Erythroblast (primary cell): ENCODE data around the gene KLRC3.
"Not testable (repeated sequence)": the region's sequence is repeated elsewhere in the genome, so short reads cannot be mapped to it uniquely, and the experiment has no call there.

Experiments
- DNase-seq, 2 experiments: peaks; one replicate each; lab custom pipeline; 2025; lab: John Stamatoyannopoulos, UW
- GATA1 ChIP-seq: IDR thresholded peaks from 2 replicates; pipeline ENCODE4 v1.6.1; 2011; ENCODE audit warnings: low read depth, mild to moderate bottlenecking, control low read depth, low read length, moderate library complexity
- POLR2A ChIP-seq: IDR thresholded peaks from 2 replicates; pipeline ENCODE4 v1.6.1; 2011; ENCODE audit warnings: mild to moderate bottlenecking, low read length

Gene KLRC3

DNA sequence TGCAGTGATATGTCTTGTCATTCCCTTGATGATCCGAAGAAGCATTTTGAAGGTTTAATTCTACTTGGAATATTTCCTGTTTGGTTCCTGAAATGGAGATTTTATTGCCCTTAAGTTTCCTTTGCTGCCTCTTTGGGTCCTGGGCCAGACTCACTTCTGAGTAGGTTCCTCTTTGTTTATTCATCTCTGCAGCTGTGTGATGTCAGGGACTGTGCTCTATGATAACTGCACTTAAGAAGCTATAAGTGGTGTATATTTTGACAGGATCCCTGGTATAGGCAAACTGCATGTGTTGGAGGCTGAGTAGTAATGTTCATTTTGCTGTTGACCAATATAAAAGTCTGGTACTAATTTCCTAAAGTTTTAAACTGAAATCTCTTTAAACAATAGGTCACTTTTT lies 11.0 kb downstream of the KLRC3 start, which contains the start of gene KLRC4:
TSS of gene KLRC4 (minus strand) at position 366 of the 400 bp plus-strand sequence. CDS start at position 184, 182 bp downstream.
- DNase-seq = no peak
- TF ChIP-seq POLR2A (no peak), GATA1 (no peak)

DNA sequence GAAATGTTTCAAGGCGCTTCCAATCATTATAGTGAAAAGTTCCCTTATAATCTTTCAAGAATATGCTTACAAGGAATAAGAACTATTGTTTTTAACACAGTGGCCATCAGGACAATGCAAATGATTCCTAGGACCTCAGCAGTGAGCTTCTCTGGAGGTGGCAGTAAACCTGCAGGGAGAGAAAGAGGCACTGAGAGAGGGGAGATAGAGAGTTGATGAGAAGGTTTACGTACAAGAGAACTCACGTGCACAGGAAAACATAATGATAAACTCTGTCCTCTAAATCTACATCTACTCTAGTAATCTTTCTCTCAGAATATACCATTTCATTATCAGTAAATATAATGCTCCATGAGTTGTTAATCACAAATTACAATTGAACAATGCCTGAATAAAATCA lies 11.6 kb downstream of the KLRC3 start:
- no peak for DNase-seq
- TF ChIP-seq POLR2A (no peak), GATA1 (no peak)

DNA sequence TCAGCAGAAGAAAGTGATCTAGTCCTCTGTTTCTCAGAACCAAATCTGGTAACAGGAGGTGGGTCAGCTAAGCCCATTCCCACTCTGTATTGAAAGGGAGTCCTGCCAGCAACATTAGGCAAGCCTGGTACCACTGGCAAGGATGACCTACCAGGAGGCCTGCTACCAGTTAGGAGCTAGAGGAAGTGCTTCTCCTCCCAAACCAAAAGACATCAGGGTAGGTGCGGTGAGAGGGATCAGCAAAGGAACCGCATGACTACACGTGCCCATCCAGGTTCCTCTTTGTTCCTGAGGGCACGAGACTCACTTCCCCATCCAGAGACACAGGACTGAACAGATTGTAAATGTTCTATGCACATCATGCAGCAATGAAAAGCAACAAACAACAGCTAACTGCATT lies 13.7 kb downstream of the KLRC3 start:
- no peak for DNase-seq
- TF ChIP-seq POLR2A (no peak), GATA1 (no peak)

DNA sequence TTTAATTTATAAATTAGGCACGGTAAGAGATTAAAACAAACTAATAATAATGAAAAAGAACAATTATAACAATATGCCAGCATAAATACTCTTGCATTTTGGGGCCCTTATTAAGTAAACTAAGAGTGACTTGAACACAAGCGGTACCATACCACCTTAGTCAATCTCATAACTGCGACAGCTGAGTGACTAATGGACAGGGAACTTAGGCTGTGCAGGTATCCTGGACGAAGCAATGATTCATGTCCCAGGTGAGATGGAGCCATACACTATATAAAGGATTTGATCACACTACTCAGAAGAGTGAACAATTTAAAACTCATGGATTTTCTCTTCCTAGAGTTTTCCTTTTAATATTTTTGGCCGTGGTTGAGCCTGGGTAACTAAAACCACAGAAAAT lies 15.1 kb downstream of the KLRC3 start:
- no peak for DNase-seq
- no peak for TF ChIP-seq GATA1
- no peak for TF ChIP-seq POLR2A

DNA sequence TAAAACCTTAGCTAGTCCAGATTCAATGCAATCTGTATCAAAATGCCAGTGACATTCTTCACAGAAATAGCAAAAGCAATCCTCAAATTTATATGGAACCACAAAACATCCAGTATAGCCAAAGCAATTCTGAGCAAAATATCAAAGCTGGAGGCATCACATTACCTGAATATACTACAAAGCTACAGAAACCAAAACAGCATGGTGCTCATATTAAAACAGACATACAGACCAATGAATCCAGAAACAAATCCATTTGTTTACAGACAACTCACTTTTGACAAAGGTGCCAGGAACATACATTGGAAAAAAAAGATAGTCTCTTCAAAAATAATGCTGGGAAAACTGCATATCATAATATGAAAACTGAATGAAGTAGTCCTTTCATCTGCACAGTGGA lies 15.6 kb downstream of the KLRC3 start:
- TF ChIP-seq GATA1 (no peak), POLR2A (no peak)
- no peak for DNase-seq

DNA sequence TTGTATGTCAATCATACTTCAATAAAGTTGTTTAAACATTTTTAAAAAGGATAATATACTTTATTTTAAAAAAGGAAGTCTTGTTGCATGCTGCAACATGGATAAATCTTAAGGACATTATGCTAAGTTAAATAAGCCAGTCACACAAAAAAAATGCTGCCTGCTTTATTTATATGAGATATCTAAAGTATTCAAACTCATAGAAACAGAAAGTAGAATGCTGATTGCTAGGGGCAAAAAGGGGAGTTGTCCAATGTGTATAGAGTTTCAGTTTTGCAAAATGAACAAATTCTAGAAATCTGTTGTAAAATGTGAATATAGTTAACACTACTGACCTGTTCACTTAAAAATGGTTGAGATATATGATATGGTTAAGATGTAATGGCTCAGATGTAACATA lies 19.6 kb downstream of the KLRC3 start:
- DNase-seq = no peak
- TF ChIP-seq POLR2A (no peak), GATA1 (no peak)

DNA sequence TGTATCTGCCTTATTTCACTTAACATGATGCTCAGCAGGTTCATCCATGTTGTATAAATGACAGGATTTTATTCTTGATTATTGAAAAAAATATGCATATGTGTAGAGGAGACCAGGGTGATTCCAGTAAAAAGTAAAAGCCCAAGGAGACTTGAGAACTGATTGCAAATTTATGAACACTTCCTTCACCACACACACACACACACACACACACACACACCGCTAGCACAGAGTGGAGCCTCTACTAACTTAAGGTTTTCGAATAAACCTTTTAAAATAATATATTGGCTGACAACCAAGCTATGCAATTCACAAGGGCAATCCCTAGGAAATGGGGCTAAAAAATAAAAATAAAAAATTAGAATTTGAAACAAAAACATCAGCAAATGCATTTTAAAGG lies 22.2 kb downstream of the KLRC3 start:
- DNase-seq = no peak
- TF ChIP-seq POLR2A (no peak), GATA1 (no peak)

DNA sequence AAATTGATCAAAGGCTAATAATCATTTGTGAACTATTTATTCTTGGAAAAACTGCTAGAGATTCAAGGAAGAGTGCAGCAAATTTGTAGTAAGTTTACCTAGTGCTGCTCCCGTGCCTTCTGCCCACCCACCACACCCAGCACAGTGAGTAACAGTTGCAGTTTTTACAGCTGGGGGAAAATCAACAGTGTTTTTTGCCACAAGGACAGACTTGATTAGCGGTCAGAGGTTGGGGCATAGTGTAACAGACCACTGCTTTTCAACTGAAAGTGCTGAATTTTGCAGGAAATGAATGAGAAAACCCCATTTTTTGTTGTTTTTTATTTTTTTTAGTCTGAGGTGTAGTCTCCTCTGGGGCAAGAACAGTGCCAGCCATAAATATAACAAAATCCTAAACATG lies 23.1 kb downstream of the KLRC3 start:
- no peak for DNase-seq
- TF ChIP-seq POLR2A (no peak), GATA1 (no peak)

DNA sequence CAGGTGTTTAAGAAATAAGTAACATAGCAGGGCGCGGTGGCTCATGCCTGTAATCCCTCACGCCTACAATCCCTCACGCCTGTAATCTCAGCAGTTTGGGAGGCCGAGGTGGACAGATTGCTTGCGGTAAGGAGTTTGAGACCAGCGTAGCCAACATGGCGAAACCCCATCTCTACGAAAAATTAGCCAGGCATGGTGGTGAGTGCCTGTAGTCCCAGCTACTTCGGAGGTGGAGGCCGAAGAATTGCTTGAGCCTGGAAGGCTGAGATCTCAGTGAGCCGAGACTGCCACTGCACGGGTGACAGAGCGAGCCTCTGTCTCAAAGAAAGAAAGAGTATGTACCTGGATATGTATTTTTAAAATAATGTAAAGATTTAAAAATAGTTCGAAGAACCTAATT lies 24.2 kb downstream of the KLRC3 start:
- DNase-seq = not testable (repeated sequence)

DNA sequence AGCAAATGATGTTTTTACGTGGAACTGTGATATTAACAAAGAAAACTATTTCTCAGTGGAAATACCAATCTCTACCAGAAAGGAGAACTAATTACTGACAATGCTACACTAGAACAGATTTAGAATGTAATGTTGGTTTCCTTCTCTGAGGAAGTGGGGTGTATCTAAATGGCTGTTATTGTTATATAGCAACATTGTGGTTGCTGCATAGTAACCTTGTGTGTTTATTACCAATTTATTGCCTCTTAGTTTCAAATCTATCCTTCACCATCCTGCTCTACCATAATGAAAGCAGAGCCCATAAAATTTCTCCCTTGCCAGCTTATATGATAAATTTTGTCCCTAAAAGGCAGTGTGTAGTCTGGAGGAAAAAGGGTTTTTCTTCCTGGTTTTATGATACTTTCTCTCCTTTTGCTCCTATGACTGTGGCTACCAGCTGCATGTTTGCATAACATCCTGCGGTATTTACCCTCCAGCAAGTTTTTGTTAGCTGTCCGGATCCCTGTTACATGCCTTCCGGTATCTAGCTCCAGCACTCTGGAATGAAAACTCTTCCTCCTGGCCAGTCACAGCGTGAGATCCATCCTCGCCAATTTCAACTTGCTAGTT lies 24.9 kb downstream of the KLRC3 start:
- no peak for TF ChIP-seq GATA1
- TF ChIP-seq POLR2A = no peak
- no peak for DNase-seq

DNA sequence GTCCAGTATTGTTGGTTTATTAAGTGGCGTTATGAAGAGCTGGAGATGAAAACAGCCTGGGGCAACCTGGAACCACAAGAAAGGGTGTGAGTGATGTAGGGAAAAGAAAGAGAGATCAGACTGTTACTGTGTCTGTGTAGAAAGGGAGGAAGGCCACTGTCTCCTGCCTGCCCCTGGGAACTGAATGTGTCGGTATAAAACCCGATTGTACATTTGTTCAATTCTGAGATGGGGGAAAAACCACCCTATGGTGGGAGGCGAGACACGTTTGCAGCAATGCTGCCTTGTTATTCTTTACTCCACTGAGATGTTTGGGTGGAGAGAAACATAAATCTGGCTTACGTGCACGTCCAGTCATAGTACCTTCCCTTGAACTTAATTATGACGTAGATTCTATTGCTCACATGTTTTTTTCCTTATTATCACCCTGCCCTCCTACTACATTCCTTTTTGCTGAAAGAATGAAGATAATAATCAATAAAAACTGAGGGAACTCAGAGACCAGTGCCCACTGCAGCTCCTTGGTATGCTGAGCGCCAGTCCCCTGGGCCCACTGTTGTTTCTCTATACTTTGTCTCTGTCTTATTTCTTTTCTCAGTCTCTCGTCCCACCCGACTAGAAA lies 25.8 kb downstream of the KLRC3 start:
- DNase-seq = not testable (repeated sequence)

DNA sequence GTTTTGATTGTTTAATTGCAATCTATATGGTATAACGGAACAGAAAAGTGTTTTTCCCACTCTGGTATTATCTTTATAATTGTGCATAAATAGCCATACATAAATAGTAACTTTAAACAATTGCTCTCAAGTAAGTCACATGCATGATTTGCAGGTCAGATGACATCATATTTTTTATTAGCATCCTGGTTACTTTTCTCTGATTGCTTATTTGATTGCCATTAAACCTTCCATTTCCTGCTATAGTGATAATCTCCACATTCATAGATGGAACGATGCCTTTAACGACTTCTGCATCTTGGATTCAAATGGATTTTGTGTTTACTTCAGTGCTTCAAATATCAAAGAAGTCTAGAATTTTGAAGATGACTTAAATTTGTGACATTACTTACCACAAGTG lies 27.1 kb downstream of the KLRC3 start:
- TF ChIP-seq GATA1 = no peak
- TF ChIP-seq POLR2A = no peak
- no peak for DNase-seq

DNA sequence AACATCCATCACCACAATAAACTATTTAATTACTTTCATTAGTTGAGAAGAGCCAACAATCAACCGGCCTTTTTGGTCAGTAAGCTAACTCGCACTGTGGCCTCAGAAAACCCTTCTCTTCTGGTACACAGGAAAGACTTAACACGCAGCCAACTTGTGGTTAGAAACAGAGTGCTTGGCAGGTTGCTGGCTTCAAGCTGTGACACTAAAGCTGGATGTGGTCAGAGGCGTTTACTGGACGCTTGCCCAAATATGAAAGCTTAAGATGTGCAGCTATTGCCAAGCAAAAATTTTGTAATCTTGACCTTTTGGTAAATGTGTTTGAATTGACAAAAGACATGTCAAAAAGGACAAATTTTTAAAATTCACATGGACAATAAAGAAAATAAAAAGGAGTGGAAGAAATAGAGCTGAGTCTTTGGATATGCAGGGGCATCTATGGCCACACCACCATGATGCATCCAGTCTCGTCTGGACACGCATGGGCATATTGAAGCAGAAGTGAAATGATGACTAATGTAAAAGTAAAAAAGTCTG lies 27.9 kb downstream of the KLRC3 start:
- peak in 1 of 2 experiments; percentile 6 for DNase-seq
- TF ChIP-seq POLR2A (no peak), GATA1 (no peak)

DNA sequence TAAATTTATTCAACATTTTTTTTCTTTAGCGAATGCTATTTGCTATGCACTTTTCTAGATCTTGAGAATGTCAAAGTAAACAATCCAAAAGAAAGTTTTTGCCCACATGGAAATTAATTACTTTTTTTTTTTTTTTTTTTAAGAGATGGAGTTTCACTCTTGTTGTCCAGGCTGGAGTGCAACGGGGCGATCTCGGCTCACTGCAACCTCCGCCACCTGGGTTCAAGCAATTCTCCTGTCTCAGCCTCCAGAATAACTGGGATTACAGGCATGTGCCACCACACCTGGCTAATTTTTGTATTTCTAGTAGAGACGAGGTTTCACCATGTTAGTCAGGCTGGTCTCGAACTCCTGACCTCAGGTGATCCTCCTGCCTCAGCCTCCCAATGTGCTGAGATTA lies 29.4 kb downstream of the KLRC3 start:
- DNase-seq = not testable (repeated sequence)

DNA sequence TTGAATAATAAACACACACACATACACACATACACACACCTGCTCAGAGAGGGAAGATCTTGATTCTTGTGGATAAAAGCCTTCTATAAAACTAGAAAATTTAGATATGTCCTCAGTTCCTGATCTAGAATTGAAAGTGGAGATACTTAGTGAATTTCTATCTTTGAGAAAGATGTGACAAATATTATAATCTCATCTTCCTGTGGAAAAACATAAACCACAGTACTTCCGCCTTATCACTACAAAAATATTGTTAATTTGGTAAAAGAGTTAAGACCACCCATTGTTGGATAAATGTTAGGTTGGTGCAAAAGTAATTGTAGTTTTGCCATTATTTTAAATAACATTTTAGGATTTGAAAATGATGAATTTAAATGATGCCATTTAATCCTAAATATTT lies 30.5 kb downstream of the KLRC3 start, which contains the start of gene KLRK1:
TSS of gene KLRK1 (minus strand) at position 138 of the 400 bp plus-strand sequence. CDS start 1,231 bp downstream, outside the sequence.
- no peak for DNase-seq
- TF ChIP-seq POLR2A = no peak
- no peak for TF ChIP-seq GATA1
